NCI-H2081 treated with DMSO at 0.1 percent for 48 hours (cell line): ENCODE data around the gene MOCS3.
"Not testable (repeated sequence)": the region's sequence is repeated elsewhere in the genome, so short reads cannot be mapped to it uniquely, and the experiment has no call there.

Source experiments
- DNase-seq: peaks from one replicate; lab custom pipeline; 2025; lab: John Stamatoyannopoulos, UW

MOCS3 gene

GRCh38 chr20:50932016-50932485, 26.6 kb upstream of the MOCS3 start:
- no peak for DNase-seq

- DNase-seq, result no peak
Measured at GRCh38 chr20:50932691-50933280, 25.8 kb upstream of the MOCS3 start.

GRCh38 chr20:50933589-50933988, 25.0 kb upstream of the MOCS3 start:
- DNase-seq, result no peak

- no peak for DNase-seq
Measured at GRCh38 chr20:50943069-50943468, 15.5 kb upstream of the MOCS3 start.

- no peak for DNase-seq
Measured at GRCh38 chr20:50948132-50948785, 10.4 kb upstream of the MOCS3 start.

- DNase-seq, result no peak
Measured at GRCh38 chr20:50953196-50953595, 5.4 kb upstream of the MOCS3 start.

- DNase-seq, result no peak
Measured at GRCh38 chr20:50953821-50954220, 4.8 kb upstream of the MOCS3 start.

- DNase-seq, result no peak
Measured at GRCh38 chr20:50957276-50957675, 1.3 kb upstream of the MOCS3 start.

- no peak for DNase-seq
Measured at GRCh38 chr20:50957798-50958614, 612 bp upstream of the MOCS3 start, which contains the start of gene DPM1. DPM1 (minus strand) TSS chr20:50958532; CDS start chr20:50958523, 9 bp downstream.

GRCh38 chr20:50959543-50960126, 1.0 kb downstream of the MOCS3 start:
- DNase-seq, result no peak

- no peak for DNase-seq
Measured at GRCh38 chr20:50967586-50967985, 9.0 kb downstream of the MOCS3 start.

- DNase-seq, result no peak
Measured at GRCh38 chr20:50968289-50968688, 9.7 kb downstream of the MOCS3 start.

GRCh38 chr20:50969435-50969834, 10.8 kb downstream of the MOCS3 start:
- DNase-seq, result no peak

GRCh38 chr20:50969912-50970311, 11.3 kb downstream of the MOCS3 start:
- no peak for DNase-seq

- no peak for DNase-seq
Measured at GRCh38 chr20:50975701-50976330, 17.2 kb downstream of the MOCS3 start.

- no peak for DNase-seq
Measured at GRCh38 chr20:50977066-50978021, 18.7 kb downstream of the MOCS3 start.

GRCh38 chr20:50978533-50978932, 19.9 kb downstream of the MOCS3 start:
- not testable (repeated sequence) for DNase-seq

GRCh38 chr20:50980071-50980681, 21.6 kb downstream of the MOCS3 start:
- DNase-seq, result no peak

- DNase-seq, result no peak
Measured at GRCh38 chr20:50980851-50981713, 22.5 kb downstream of the MOCS3 start.

GRCh38 chr20:50981714-50982048, 23.1 kb downstream of the MOCS3 start:
- DNase-seq, result no peak
